CD4-positive, alpha-beta T cell treated with Interleukin-12 subunit alpha and Interleukin-12 subunit beta, for 1 hour (primary cell): Measurements from ENCODE around the gene FUBP1.
A peak's percentile ranks its signal among the peaks of the same experiment; 100 is the strongest.
"Not testable (repeated sequence)": the region's sequence is repeated elsewhere in the genome, so short reads cannot be mapped to it uniquely, and the experiment has no call there.

Experiments used
- DNase-seq: peaks from one replicate; pipeline ENCODE4 v3.0.0-alpha.2; 2020

Gene FUBP1

GRCh38 chr1:77987919-77988318 is 9.0 kb upstream of the FUBP1 start:
- DNase-seq = no peak

DNA sequence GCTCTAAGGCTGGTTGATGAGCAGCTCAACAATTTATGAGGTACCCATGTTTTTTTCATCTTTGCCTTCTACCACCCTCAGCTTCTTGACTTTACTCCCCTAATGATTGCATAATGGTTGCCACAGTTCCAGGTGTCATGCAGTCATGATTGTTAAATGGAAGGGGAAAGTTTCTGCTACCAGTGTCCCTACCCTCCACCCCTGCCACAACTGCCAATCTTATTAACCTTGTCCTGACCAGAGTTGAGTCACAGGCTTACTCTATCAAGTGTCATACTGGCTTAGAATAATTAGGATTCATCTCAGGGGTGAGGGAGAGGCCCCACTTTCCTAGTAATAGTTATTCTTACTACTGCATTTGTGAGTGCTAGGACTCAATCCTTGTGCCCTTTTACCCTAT is 7.9 kb upstream of the FUBP1 start:
- DNase-seq = no peak

DNA sequence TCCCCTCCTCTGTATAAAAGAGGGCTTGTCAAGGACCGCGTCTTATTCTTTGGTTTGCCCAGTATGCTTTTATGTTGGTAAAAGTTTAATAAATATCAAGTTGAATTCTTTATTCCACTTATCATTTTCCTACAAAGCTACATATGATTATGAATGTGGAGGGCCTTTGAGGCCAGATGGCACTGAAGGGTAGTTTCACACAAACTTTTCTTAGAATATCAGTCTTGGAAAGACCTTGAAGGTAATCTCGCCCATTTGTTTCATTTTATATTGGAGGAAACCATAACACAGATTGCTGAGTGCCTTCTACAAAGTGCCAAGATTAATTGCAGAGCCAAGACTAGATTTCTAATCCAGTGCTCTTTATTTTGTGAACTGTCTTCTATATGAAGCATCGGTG is 5.8 kb upstream of the FUBP1 start:
- DNase-seq = no peak

- no peak for DNase-seq
These were observed 5.1 kb upstream of the FUBP1 start for GRCh38 chr1:77983997-77984355.

GRCh38 chr1:77983352-77983996 is 4.6 kb upstream of the FUBP1 start:
- DNase-seq = not testable (repeated sequence)

DNA sequence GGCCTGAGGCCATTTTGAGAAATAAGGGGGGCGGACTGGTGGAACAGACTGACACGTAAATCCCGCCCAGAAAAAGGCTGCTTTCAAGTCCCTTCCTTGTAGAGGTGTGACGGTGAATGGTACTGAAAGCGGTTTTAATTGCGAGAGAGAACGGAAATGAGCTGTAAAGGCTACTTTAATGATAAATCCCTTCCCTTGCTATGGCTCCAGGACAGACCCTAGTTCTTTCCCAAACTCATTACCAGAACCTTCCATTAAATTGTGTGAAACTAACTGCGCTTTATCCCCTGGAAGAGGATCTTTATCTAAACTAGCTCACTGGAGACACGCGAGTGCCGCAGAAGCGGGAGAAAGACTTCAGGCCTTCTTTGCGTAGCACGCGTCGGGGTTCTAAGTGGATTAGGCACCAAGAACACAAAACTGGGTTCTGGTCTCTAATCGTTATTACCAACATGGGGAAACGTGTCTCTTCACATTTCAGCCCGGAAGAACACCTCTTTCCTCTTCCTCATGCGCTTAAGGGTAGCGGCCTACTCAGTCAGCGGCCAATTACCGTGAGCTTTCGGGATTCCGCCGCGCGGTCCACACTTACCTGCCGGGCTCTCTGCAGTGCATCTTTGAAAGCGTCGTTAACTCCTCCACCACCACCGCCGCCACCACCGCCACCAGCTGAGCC is 441 bp downstream of the FUBP1 start:
- DNase-seq = peak; percentile 91

DNA sequence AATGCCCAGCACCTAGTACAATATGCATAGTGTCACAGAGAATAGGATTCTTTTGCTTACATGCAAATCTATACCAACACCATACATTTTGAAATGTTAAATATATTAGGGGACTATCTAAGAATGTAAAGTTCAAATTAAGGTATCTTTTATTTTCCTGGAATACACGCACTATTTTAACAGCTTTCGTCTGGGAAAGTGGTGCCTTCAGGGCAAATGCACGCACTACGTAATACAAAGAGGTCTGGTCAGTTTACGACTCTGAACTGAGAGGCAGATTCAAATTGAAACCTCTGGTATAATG is 931 bp downstream of the FUBP1 start:
- no peak for DNase-seq

GRCh38 chr1:77976433-77977076 is 2.3 kb downstream of the FUBP1 start:
- DNase-seq = peak; percentile 17

- DNase-seq = no peak
These were observed 3.0 kb downstream of the FUBP1 start for GRCh38 chr1:77975907-77976306.

- no peak for DNase-seq
These were observed 3.5 kb downstream of the FUBP1 start for GRCh38 chr1:77975386-77975785.

GRCh38 chr1:77972080-77972479 is 6.8 kb downstream of the FUBP1 start:
- no peak for DNase-seq

- DNase-seq = no peak
These were observed 8.7 kb downstream of the FUBP1 start for GRCh38 chr1:77970192-77970591.

- DNase-seq = no peak
These were observed 12.6 kb downstream of the FUBP1 start for GRCh38 chr1:77966291-77966690.

DNA sequence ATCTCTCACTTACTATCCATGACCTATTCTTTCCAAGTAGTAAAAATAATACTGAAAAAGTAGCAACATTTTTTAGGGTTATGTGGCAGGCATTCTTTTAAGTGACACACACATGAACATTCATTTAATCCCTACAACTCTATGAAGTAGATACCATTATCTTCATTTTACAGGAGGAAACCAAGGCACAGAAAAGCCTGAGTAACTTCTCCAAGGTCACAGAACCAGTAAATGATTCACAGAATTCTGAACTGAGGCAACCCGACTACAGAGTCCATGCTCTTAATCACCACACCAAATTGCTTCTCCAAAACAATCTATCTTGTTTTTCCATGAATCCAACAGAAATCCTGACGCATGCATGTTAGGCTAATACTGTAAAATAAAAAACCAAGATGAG is 17.5 kb downstream of the FUBP1 start:
- no peak for DNase-seq

- no peak for DNase-seq
These were observed 20.0 kb downstream of the FUBP1 start for GRCh38 chr1:77958850-77959249.

GRCh38 chr1:77958391-77958790 is 20.5 kb downstream of the FUBP1 start:
- DNase-seq = no peak

GRCh38 chr1:77956464-77956863 is 22.4 kb downstream of the FUBP1 start:
- no peak for DNase-seq

DNA sequence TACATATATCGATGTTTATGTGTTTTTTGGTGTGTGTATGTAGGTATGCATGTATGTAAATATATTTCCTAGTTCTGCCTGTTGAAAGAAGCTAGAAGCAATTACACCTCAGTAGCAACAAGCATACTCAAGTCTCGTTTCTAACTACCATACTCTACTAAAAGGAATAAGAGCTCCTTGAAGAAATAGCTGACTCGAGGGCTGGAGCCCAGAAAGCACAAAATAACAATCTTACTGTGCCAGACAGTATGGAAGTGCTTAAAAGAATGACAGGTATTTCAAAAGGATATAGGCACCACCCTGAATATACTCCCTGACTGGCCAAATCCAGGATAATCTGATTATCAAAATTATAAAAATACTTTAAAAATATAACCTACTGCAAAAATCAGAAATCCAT is 23.2 kb downstream of the FUBP1 start:
- no peak for DNase-seq

- no peak for DNase-seq
These were observed 24.4 kb downstream of the FUBP1 start for GRCh38 chr1:77954521-77954920.

GRCh38 chr1:77953907-77954306 is 25.0 kb downstream of the FUBP1 start:
- no peak for DNase-seq

DNA sequence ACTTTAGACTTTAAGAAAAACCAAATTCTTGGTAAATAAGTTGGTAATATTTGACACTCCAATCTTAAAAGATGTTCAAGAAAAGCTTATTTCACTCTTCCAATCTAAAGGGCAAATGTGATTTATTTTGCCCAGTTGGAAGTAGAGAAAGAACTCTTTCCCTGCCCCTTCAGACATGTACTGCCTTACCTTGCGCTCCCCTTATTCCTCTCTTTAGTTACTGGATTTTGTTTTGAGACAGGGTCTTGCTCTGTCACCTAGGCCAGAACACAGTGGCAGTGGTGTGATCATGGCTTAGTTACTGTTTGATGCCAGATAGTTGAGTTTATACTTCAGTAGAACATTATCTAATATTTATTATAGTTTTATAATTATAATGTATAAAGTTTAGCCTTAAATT is 27.5 kb downstream of the FUBP1 start:
- no peak for DNase-seq

- no peak for DNase-seq
These were observed 28.0 kb downstream of the FUBP1 start for GRCh38 chr1:77950873-77951272.

DNA sequence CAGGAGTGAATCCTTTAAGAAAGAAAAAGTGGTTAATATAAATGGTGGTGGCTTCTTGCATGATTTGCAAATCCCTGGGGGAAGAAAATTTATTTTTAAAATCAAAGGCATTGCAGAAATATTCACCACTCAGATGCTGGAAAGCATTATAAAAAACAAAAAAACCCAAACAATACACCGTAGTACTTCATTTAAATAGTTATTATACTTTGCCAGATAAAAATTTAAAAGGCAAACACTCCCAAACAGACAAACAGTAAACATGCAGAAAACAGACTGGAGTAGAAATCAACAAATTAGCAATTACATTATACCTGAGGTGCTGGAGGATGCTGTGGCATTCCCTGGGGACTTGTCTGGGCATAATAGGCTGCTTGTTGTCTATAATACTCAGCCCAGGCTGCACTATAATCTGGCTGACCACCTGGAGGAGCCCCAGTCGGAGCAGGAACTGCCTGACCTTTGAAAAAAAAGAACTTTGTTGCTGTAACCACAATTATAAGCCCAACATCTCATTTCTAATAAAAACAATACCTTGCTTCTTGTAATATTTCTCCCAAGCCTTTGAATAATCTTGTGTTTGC is 29.9 kb downstream of the FUBP1 start:
- DNase-seq = no peak

GRCh38 chr1:77945345-77945744 is 33.5 kb downstream of the FUBP1 start:
- DNase-seq = no peak
